CD4-positive, alpha-beta T cell treated with Interleukin-17A for 4 hours (primary cell): ENCODE data around the gene SLC8B1.

ENCODE experiments used
- DNase-seq: peaks from one replicate; pipeline ENCODE4 v3.0.0-alpha.2; 2020; ENCODE audit warnings: mixed read lengths

SLC8B1 gene

DNA sequence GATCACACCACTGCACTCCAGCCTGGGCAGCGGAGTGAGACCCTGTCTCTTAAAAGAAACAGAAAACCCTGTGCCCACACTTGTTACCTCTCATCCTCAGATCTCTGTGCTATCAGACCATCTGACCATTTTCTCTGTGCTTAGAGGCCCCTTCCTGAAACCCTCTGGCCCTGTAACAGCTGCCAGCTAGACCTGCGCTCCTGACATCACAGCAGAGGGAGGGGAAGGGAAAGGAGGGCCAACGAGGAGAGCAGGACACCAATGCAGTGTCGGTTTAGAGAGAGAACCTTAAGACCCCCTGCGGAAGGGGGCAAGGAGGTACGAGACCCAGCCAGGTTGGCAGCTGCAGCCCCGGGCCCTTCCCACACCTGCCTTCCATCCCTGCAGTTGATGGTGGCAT lies 42.4 kb downstream of the SLC8B1 start:
- DNase-seq = no peak

DNA sequence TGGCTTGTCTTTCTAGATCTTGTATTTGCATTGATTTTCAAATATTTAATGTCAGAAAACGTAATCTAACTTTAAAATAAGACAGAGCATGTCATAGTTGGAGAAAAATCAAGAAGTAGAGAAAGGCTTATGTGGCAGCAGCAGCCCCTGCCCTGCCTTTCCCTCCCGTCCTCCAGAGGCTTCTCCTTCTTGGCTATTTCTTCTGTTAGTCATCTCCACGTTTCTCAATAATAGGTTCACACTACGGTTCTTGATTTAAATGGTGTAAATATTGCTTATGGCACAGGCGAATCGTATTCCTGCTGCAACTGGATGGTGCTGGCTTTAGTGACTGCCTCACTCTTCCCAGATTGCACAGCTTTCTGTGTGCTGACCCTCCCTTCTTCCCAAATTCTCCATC lies 42.8 kb downstream of the SLC8B1 start:
- no peak for DNase-seq

DNA sequence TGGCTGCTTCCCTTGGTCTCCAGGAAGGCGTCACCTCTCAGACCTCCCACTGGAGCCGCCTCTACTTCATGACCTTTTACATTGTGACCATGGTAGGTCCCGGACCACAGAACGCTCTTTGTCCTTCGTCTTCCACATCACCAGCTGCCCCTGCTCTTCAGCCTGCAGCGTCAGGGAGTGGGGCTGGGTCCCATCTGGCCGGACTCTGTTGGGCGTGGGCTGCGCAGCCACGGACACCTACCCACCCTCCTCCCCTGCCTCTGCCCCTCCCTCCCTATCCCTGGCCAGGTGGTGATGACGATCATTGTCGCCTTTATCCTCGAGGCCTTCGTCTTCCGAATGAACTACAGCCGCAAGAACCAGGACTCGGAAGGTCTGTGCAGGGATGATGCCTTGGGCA lies 43.3 kb downstream of the SLC8B1 start:
- no peak for DNase-seq

DNA sequence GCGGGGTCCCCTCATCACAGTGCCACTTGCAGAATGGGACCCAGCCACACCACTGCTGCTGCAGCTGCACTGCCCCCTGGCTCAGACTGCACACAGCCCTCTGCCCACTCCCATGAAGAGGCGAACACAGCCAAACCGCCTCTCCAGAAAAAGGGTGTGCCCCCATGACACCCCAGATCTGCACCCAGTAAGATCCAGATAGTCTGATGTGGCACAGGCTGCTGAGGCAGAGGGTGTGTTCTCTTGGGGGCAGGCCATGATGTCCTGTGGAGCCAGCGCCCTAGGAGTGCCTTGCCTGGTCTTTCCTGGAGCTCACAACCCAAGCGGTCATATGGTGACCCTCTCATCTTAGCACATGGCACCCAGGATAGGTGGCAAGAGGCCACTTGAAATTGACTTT lies 44.4 kb downstream of the SLC8B1 start:
- DNase-seq = no peak

DNA sequence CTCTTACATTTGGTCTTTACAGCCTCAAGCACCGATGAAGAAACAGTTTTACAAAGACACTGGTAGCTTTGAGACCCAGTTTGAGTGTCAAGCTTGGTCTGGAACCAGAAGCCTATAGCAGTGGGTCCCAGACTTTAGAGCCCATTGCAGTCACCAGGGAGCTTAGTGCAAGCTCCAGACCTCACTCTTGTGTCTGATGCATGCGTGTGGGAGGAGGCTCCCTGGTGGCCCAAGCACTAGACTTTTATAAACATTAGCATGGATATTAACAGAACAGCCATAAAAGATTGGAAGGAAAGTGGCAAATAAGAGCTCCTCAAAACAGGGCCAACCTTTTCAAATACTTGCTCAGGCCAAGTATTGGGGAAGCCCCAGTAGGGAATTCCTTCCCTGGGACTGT lies 45.5 kb downstream of the SLC8B1 start:
- DNase-seq = no peak

GRCh38 chr12:113287899-113288282 lies 47.0 kb downstream of the SLC8B1 start:
- DNase-seq = no peak

DNA sequence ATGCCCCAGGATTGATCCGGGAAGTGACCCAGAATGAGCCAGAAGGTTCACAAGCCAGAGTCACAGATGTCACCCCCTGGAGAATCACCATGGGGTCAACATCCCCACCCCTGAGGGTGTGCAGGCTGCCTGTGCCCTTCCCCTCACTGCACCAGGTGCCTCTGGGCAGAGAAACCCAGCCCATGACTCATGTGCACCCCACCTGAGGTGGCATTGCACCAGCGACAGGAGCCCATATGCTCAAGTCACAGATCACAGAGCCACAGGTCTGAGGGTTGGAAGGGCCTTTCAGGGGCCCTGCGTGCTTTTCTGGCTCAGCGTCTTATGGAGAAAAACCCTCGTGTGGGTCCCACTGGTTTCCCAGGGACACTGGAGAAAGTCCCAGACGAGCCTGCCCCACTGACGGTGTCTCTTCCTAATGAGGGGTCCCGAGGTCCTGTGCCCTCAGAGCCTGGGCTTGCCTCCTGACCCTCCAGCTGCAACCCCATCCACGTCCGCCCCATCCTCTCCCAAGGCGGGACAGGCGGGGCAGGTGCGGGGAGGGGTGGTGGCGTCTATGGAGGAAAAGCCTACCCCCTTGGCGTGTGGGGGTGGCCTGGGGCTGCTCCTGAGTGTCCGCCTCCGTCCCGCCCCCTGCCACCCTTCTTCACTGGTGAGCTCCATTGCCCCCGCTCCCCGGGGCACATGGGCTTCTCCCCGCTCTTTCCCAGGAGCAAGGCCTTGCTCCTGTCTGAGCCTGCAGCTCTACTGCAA lies 47.6 kb downstream of the SLC8B1 start:
- DNase-seq = no peak

DNA sequence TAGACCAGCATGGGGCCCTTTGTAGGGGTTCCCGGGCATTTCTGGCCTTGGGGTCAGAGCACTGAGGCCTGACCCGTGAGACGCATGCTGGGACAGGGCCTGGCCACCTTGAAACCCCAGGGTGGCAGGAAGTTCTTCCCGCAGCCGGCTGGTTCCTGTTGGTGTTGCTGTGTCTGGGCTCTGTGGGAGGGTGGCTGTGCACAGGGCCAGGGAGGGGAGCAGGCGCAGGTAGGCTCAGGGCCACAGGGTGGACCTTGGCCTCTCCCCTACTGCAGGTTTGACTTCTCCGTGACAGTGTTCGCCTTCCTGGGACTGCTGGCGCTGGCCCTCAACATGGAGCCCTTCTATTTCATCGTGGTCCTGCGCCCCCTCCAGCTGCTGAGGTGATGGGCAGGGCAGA lies 48.2 kb downstream of the SLC8B1 start:
- no peak for DNase-seq

DNA sequence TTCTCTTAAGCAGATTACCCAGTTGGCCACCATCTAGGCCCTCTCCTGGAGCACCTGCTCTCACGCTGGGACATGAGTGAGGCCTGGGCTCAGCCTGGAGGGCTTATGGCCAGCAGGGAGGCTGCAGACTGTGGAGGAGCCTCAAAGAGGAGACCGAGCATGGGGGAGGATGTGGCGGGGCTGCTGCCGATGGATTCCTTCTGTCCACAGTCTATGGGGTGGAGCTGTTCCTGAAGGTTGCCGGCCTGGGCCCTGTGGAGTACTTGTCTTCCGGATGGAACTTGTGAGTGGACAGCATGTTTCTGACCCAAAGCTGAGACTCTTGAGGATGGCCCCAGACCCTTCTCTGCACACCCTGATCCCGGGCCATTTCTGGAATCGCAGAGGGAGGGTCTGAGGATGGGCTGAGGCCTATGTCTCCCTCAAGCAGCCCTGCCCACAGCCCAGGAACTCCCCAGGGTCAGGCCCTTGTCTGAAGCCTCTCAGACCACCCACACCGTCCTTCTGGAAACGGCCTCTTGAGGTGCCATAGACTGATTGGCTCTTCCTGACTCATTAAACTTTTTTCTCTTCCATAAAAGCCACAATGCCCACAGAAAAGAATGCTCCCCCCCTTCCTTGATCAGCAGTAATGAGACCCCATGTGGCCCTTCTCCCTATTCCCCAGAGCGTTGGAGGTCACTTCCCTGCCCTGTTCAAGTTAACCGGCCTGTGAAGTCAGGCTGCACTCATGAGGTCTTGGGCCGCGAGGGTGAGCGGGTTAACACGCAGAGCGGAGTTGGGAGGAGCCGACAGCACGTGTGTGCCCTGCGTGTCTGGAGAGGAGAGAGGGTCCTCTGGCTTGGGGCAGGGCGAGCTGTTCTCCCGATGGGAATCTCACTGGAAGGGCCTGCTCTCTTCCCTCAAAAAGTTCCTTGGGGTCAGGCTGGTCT lies 49.0 kb downstream of the SLC8B1 start:
- no peak for DNase-seq

DNA sequence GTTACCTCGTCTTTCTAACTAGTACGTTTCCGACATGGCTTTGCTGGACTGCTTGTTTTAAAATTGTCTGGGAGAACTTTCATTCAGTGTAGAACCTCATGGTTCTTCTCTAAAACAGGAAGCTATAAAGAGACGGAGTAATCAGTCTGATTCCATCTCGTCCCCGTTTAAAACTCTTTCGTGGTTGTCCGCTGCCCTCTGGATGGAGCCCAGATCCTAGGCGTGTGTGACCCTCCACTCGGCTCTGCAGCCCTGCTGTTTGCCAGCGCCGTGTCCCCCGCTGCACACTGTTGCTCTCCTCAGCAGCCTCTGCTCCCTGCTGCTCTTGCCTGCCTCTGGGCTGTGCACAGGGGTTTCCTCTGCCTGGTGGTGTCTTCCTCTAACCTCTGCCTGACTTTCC lies 50.2 kb downstream of the SLC8B1 start:
- DNase-seq = no peak

DNA sequence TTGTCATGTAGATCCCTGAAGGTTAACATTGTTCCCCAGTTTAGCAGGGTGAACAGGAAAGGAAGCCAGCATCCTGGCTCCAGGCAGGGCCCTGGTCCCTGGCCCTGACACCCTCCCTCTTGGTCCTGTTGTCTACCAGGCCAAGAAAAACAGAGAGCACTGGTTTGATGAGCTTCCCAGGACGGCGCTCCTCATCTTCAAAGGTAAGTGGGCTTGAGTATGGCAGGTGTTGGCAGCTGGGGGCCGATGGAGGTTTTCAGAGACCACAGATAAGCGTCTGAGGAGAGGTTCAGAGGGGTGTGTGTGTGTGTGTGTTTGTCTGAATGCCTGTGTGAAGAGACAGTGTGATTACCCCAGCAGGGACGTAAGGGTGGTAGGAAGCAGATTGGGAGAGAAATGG lies 56.3 kb downstream of the SLC8B1 start:
- DNase-seq = no peak

- no peak for DNase-seq
Measured at GRCh38 chr12:113278141-113278540, 56.8 kb downstream of the SLC8B1 start.

- DNase-seq = no peak
Measured at GRCh38 chr12:113277511-113277910, 57.4 kb downstream of the SLC8B1 start.

DNA sequence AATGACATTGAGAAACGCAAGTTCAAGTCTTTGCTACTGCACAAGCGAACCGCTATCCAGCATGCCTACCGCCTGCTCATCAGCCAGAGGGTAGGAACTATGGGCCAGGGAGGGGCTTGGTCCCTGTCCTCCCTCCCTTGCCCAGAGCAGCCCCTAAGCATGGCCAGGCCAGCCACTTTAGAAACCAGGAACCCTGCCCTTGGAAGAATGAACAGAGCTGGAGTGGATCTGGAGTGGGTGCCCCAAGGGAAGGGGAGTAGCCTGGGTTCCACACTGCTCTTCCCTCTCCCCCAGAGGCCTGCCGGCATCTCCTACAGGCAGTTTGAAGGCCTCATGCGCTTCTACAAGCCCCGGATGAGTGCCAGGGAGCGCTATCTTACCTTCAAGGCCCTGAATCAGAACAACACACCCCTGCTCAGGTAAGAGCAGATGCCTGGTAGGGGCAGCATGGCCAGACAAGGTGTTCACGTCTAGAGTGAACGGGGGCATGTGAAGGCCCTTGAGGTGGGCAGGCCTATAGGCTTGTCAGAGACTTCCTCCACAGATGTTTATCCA lies 57.9 kb downstream of the SLC8B1 start:
- DNase-seq = no peak

- no peak for DNase-seq
Measured at GRCh38 chr12:113276306-113276705, 58.6 kb downstream of the SLC8B1 start.

DNA sequence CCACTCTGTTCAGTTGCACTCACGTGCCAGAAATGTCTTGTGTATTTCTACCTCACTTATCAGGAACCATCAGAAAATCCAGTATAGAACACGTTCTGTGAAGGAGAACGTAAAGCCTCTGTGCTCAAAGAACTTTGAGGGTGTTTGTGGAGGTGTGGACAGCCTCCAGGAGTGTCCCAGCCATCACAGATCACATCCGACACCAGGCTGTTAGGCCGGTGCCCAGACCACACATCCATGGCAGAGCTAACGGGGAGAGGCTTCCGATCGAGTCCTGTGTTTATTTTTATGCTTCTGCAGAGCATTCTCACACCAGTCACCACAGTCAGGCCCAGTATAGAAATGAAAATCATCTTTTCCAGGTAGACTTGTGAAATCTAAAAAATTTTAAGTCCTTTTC lies 60.1 kb downstream of the SLC8B1 start:
- no peak for DNase-seq

DNA sequence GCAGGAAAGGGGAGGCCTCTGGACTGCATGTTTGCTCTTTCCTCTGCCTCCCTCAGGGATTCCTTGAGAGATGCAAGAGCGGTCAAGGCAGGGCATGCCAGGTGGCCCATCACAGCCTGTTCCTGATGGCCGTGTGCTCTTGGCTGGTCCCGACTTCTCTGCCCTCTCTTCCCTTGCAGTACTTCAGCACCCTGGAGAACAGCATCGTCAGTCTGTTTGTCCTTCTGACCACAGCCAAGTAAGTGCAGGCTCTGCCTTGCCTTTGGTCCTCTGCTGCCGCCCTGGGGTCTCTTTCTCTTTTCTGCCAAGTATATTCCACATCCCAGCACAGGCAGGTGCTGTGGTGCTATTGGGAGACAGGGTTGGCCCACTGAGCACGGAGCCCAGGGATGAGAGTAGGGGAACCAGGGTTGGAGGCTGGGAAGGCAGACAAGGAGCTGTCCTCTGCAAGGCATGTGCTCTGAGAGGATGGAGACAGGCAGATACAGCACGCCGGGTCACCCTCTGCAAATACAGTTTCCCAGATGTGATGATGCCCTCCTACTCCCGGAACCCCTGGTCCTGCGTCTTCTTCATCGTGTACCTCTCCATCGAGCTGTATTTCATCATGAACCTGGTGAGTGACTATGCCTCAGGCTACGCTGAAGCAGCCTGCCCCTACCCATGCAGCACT lies 61.7 kb downstream of the SLC8B1 start:
- DNase-seq = no peak

GRCh38 chr12:113271853-113272561 lies 62.9 kb downstream of the SLC8B1 start:
- no peak for DNase-seq

- DNase-seq = no peak
Measured at GRCh38 chr12:113271466-113271852, 63.5 kb downstream of the SLC8B1 start.

DNA sequence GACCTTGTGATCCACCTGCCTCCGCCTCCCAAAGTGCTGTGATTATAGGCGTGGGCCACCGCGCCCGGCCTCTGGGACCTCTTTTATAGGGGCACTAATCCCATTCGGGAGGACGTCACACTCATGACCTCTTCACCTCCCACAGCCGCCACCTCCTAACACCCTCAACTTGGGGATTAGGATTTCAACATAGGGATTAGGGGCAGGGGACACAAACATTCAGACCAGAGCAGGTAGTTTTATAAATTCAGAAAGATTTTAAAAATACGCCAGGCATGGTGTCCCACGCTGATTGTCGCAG lies 64.2 kb downstream of the SLC8B1 start:
- DNase-seq = no peak

- no peak for DNase-seq
Measured at GRCh38 chr12:113269257-113269943, 65.5 kb downstream of the SLC8B1 start.

DNA sequence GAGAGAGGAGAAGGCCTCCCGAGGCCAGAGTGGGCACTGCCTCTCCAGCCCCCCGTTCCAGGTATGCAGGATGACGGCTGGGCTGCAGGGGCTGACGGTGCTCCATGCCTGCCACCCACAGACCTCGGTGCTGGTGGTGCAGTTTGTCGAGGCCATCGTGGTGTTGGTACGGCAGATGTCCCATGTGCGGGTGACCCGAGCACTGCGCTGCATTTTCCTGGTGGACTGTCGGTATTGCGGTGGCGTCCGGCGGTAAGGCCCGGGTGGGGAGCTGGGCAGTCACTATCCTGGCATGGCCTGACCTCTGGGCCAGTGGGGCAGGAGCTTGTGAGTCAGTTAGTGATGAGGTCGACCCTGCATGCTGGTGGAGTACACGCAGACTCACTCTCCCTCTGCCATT lies 66.3 kb downstream of the SLC8B1 start:
- DNase-seq = no peak
